Stimulated activated CD4-positive, alpha-beta T cell treated with anti-CD3 and anti-CD28 coated beads, TNF-alpha, amount 100 ng/mL, for 1 hour (primary cell): ENCODE results near the gene DBI.
"Not testable (repeated sequence)": the region's sequence is repeated elsewhere in the genome, so short reads cannot be mapped to it uniquely, and the experiment has no call there.

ENCODE experiments used
- DNase-seq, 3 donors: peaks; one replicate each; pipeline ENCODE4 v3.0.0-alpha.2; 2020; ENCODE audit warnings: low read depth in 3 of 3, low spot score in 1 of 3

Gene DBI

GRCh38 chr2:119393971-119394748 lies 27.4 kb downstream of the DBI start:
- no peak for DNase-seq

- DNase-seq: no peak
Observed at GRCh38 chr2:119397196-119397595, 30.4 kb downstream of the DBI start.

GRCh38 chr2:119402106-119402505 lies 35.3 kb downstream of the DBI start:
- DNase-seq: no peak

GRCh38 chr2:119402645-119403560 lies 36.1 kb downstream of the DBI start:
- no peak for DNase-seq

- DNase-seq: not testable (repeated sequence)
Observed at GRCh38 chr2:119403618-119404017, 36.8 kb downstream of the DBI start.

GRCh38 chr2:119405151-119405550 lies 38.4 kb downstream of the DBI start:
- DNase-seq: no peak

GRCh38 chr2:119407430-119408220 lies 40.8 kb downstream of the DBI start:
- DNase-seq: no peak

GRCh38 chr2:119408221-119408619 lies 41.4 kb downstream of the DBI start:
- no peak for DNase-seq

- no peak for DNase-seq
Observed at GRCh38 chr2:119409506-119409905, 42.7 kb downstream of the DBI start.

- DNase-seq: no peak
Observed at GRCh38 chr2:119414894-119415293, 48.1 kb downstream of the DBI start.

GRCh38 chr2:119415630-119416029 lies 48.9 kb downstream of the DBI start:
- DNase-seq: no peak

- DNase-seq: no peak
Observed at GRCh38 chr2:119416299-119416923, 49.6 kb downstream of the DBI start.

GRCh38 chr2:119417908-119418307 lies 51.1 kb downstream of the DBI start:
- DNase-seq: no peak

GRCh38 chr2:119419065-119419464 lies 52.3 kb downstream of the DBI start:
- DNase-seq: no peak

- DNase-seq: no peak
Observed at GRCh38 chr2:119419803-119420508, 53.2 kb downstream of the DBI start.

GRCh38 chr2:119421304-119421703 lies 54.5 kb downstream of the DBI start:
- no peak for DNase-seq

GRCh38 chr2:119421741-119422140 lies 55.0 kb downstream of the DBI start:
- DNase-seq: no peak
